ENCODE data around the gene AGBL3.

The AGBL3 gene

DNA sequence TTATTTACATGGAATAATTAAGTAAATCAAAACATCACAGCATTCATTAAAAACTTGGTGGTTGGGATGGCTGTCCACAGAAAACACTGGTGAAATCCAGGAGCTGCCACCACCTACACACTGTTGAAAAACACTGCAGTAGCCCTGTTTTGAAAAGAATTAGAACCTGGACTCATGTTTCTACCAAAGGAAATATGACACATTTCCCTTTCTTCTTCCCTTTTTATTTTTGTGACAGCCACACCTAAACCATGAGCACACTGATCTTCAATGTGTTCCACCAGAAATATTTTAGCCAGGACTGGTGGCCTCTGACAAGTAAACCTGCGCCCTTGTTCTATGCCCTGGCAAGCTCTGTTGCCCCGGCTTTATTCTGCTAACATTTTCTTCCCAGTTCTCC, 164.8 kb downstream of the AGBL3 start:
- DNase-seq = no peak

GRCh38 chr7:135151533-135151932, 165.2 kb downstream of the AGBL3 start:
- no peak for DNase-seq

DNA sequence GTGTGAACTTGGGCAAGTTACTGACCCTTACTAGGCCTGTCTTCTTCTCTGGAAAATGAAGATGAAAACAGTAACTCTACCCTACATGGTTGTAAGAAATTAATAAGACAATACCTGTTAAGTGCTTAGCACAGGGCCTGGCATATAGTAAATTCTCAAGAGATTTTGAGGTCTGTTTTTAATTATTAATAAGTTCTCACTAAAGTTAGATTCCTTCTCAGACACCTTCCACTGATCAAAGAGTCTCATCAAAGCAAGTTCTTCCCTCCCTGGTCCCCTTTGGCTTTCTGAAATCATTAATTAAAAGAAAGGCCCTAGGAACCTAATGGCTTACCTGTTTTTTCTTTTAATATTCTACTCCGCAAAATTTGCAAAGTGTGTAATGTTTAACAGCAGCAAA, 166.1 kb downstream of the AGBL3 start:
- no peak for DNase-seq

- DNase-seq = no peak
Observed at GRCh38 chr7:135154734-135155133, 168.4 kb downstream of the AGBL3 start.

DNA sequence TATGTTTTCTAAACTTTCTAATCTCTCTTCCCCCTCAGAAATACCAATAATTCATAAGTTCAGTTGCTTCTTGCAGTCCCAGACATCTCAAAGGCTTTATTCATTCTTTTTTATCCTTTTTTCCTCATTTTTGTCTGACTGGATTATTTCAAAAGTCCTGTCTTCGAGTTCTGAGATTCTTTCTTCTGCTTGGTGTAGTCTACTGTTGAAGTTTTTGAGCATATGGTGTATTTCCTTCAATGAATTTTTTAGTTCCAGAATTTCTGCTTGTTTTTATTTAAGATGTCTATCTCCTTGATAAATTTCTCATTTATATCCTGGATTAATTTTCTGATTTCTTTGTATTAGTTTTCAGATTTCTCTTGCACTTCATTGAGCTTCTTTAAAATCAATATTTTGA, 170.0 kb downstream of the AGBL3 start:
- DNase-seq = no peak

- no peak for DNase-seq
Observed at GRCh38 chr7:135158141-135158655, 171.9 kb downstream of the AGBL3 start.

DNA sequence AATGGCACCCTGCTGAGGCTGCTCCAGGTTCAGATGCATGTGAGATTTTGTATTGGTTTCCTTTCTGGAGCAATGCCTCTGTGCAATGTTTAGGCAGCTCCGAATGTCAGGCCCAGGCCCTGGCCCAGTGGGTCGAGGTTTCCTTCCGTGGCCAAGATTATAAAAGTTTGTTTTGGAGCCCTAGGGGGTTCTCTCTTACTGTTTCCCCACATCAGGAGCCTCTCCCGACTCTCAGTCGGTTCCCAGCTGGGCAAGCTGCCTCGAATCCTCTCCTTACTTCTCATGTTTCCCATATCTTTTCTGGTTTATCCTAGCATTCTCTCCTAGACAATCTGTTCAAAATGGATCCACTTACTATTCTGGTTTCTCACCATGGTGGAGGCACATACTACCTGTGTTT, 172.6 kb downstream of the AGBL3 start:
- DNase-seq = no peak

DNA sequence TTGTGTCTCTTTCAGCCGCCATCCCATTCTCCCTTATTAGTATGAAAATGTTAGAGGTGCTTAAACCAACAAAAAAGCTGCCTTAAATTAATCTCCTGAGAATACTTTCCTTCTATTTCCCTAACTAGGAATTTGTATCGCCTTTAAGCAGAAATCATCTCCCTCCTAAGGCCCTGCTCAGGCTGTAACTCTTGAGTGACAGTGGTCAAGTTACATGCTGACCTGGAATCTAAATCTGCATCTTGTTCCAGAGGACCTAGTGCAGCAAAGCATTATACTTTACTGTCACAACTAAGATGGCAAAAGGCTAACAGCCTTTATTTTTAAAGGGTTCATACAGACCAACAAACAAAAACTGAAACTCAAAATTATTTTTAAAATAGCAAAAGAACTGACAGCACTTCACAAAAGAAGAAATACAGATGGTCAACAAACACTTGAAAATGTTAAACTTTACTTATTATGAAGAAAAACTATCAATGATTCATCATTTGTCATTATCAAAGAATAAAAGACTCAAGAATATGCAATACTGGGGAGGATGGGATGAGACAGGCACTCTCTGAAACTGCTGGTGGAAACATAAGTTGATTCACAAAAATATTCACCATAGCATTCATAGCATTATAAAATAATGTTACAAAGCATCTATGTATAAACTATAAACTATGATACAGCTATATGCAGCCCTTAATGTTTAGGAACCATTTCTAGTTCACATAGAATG, 173.2 kb downstream of the AGBL3 start:
- DNase-seq = no peak

DNA sequence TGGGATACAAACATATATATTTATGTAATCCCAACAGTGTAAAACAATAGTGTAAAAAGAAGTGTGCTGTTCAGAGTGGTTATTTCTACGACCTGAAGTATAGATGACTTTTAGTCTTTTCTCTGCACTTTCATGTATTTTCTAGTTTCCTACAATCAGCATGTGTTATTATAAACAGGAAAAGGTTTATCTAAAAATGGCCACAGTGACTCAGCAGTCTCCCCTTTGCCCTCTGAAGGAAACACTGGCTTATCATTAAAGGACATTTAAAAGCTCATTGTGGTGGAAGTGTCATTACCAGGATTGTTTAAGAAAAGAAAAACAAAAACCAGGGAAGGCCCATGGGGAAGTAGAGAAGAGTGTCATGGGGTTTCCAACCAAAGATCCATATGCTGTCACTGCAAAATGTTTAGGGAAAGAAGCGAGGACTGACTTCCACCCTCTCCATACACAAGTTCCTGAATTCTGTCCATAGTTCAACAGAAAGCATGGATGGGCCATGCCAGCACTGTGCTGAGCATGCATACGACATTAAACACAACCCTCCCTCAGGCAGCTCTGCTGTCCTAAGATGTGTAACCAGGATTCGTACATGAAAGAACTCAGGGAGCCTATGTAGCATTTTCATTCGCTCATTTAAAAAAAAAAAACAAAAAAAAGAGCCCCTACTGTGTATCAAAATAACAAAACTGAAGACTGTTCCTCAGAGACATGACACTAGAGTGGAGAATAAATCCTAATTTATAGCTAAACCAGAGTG, 174.0 kb downstream of the AGBL3 start:
- DNase-seq = no peak

GRCh38 chr7:135160858-135161653, 174.7 kb downstream of the AGBL3 start:
- peak; percentile 52 for DNase-seq

DNA sequence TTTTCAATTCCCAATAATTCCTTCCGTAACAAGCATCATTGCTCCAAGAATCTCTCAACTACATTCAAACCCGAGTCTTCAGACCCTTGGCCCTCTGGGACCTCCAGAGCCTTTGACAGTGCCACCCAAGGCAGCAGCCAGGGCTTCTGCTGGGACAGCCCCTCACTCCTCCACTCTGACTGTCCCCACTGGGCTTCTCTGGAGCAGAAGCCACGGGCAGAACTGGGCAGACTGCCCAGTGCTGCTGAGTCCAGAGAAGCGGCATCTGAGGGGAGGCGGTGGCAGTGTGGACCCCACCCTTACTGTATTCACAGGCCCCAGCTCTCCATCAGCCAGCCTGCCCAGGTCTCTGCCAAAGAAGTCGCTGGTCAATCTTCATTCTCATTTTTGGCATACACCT, 175.4 kb downstream of the AGBL3 start:
- no peak for DNase-seq

DNA sequence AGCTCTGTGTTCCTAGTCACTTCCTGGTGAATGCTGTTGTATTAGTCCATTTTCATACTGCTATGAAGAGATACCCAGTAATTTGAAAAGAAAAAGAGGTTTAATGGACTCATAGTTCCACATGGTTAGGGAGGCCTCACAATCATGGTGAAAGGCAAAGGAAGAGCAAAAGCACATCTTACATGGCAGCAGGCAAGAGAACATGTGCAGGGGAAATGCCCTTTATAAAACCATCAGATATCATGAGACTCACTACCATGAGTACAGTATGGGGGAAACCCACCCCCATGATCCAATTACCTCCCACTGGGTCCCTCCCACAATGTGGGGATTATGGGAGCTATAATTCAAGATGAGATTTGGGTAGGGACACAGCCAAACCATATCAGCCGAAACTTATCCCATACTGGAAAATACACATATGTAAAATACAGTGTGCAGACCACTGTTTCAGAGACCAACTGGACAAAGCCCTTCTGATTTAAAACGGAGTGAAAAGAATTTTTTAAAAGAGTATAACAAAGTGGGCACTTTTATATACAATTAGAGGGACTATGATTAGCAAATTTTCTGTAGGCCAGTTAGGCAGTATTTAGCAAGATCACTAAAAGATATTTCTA, 176.2 kb downstream of the AGBL3 start:
- DNase-seq = no peak

DNA sequence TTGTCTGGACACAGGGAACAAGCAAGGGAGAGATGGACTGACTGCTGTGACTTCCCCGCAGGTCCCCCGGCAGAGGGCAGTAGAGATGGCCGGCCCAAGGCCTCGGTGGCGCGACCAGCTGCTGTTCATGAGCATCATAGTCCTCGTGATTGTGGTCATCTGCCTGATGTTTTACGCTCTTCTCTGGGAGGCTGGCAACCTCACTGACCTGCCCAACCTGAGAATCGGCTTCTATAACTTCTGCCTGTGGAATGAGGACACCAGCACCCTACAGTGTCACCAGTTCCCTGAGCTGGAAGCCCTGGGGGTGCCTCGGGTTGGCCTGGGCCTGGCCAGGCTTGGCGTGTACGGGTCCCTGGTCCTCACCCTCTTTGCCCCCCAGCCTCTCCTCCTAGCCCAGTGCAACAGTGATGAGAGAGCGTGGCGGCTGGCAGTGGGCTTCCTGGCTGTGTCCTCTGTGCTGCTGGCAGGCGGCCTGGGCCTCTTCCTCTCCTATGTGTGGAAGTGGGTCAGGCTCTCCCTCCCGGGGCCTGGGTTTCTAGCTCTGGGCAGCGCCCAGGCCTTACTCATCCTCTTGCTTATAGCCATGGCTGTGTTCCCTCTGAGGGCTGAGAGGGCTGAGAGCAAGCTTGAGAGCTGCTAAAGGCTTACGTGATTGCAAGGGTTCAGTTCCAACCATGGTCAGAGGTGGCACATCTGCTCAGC, 178.2 kb downstream of the AGBL3 start:
- no peak for DNase-seq

GRCh38 chr7:135165862-135166261, 179.6 kb downstream of the AGBL3 start:
- DNase-seq = no peak

GRCh38 chr7:135166338-135166990, 180.2 kb downstream of the AGBL3 start:
- no peak for DNase-seq

GRCh38 chr7:135167365-135167917, 181.1 kb downstream of the AGBL3 start:
- DNase-seq = no peak

- DNase-seq = no peak
Observed at GRCh38 chr7:135168001-135168400, 181.7 kb downstream of the AGBL3 start.

GRCh38 chr7:135168489-135169140, 182.3 kb downstream of the AGBL3 start:
- no peak for DNase-seq

DNA sequence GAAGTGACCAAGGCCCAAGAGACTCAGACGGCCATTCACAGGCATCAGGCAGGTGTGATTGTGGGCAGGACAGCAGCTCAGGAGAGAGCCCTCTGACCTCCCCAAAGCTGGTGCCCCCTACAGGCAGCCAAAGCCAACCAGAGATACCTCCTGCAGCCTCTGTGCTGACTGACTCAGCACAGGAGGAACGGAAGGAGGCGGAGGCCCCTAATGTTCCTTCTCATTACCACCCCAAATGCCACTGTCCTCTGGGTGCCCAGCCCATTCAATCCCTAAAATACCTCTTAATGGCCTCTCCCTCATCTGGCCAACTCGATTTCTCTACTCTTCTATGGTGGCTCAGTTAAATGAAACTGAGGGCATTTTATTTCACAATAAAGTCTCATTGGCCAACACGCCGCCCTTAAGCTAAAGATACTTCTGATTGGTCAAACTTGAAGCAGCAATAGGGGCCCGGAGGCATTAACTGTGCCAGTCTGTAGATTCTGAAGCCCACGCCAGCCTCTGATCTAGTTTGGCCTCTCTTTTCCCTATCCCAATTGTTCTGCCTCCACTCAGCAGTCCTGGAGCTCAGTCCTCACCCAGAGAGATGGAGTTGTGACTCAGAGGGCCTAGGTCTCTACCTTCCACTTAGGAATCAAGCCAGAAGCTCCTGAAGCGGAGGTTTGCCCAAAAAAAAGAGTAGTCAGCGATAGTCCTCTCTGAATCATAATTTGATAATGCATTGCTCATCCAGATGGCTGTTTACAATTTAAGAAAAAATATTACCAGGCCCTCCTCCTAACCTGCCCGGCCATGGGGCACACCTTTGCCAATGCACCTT, 183.0 kb downstream of the AGBL3 start:
- no peak for DNase-seq

- DNase-seq = peak; percentile 20
Observed at GRCh38 chr7:135169964-135170273, 183.6 kb downstream of the AGBL3 start.
